Stimulated activated CD4-positive, alpha-beta T cell treated with anti-CD3 and anti-CD28 coated beads, Interleukin-4, amount 100 ng/mL, for 1 hour (primary cell): ENCODE measurements around the gene ROMO1.
A peak's percentile ranks its signal among the peaks of the same experiment; 100 is the strongest.
"Not testable (repeated sequence)": the region's sequence is repeated elsewhere in the genome, so short reads cannot be mapped to it uniquely, and the experiment has no call there.

ENCODE experiments used
- DNase-seq: peaks from one replicate; pipeline ENCODE4 v3.0.0-alpha.2; 2020

Gene ROMO1

DNA sequence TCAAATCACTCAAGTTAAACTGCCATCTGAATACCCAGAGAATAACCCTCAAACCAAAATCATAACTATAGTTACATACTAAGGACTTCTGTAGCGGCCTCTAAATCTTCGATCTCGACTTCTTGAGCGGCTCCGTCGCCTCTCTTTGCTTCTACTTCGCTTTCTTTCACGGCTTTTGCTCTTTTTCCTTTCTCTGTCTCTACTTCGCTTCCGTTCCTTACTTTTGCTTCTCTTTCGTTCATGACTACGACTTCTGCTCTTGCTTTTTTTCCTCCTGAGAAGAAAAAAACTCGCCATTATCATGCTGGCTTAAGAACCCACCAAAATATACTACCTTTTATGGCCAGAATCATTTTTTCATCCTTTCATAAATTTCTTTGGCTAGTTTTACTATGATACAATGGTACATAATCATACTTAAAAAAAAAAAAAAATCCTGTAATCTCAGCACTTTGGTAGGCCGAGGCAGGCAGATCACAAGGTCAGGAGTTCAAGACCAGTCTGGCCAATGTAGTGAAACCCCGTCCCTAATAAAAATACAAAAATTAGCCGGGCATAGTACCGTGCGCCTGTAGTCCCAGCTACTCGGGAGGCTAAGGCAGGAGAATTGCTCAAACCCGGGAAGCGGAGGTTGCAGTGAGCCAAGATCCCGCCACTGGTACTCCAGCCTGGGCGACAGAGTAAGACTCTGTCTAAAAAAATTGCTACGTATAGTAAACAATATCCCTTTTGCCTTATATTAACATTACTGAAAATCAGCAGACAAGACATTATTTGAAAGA is 32.8 kb downstream of the ROMO1 start:
- no peak for DNase-seq

DNA sequence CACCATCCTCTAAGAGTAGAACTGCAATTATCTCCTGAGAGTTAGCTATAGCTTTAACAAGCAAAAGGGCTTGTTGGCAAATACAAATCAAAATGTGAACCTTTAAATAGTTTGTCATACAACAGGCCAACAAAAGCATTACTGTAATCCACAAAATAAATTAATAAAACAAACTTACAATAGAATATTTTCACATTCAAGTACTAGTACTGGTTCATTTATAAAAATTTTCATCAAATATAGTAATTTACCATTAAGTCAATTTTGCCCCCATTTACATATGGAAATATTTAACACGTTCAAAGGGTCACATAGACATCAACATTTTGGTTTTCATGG is 33.4 kb downstream of the ROMO1 start:
- no peak for DNase-seq

DNA sequence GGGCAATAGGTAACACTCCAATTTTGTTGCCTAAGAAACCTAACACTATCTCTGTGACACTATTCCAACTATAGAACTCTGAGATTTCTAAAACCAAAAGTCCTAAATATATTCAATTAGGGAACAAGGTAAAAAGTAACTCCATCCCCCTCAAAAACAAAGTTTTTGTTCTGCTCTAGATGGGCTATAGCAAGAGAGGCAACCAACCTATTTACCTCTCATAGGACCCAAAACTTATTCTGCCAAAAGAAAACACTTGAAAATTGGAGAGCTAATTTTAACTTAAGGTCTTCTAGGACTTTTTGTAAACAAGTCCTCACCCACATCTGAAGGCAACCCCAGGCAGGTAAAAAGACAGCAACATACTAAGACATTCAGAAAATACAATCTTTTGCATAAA is 35.2 kb downstream of the ROMO1 start:
- DNase-seq, result no peak

DNA sequence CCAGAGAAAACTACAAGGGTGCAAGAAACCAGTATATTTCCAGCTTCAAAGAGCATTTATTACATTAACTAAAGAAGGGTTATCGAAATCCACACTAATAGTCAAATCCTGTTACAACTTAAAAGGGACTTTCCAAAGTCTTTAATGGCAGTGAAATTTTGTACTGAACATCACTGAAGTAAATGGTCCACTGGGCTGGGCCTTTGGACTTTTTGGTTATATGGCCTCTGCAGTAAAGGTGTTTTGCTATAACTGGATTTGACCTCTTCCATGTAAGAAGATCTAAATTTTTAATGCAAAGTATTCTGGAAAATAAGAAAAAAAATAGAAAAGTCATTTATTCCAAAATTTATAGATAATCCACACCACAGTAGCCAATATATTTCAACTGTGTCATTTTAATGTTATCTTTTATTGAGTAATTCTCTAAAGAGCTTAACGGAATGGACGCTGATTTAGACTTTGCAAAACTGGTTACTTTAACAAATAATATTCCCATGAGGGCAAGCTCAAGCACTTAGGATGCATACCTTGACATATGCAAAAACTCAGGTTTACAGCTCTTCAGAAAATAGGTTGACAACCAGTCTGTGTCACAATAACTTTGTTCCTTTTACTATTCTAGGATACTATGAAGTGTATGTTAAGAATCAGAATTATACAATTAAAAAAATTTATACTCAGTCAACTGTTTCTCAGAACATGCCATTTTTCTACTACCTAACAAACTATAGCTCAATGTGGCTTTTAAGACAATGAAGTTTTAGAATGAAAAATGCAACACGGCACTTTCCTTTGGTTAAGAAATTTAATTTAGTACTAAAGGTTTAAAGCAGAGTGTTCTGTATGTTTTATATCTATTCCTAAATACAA is 35.8 kb downstream of the ROMO1 start:
- no peak for DNase-seq

DNA sequence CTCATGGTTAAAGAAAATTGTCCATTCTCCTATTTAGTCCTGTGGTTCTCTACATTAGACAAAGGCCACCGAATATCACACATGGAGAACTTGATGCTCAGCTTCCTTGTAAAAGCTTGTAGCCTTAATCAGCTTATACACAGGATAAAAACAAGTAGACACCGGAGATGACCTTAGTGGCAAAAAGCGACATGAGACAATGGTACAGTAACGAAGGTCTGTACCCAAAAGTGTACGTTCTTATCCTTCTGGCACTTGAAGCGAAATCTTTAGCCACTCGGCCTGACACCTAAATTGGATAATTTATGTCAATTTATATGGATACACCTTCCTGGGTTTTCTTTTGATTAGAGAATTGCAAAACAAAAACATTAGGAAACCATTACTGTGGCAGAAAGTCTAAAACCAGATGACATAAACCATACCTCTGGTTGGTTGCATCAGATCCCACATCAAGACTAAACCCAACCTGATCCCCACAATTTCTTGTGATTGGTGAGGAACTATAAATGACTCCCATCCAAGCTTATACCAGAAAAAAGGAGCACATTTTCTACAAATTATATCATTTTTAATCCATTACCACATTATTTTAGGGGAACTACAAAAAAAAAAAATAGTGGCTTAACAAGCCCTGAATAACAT is 36.7 kb downstream of the ROMO1 start:
- no peak for DNase-seq

DNA sequence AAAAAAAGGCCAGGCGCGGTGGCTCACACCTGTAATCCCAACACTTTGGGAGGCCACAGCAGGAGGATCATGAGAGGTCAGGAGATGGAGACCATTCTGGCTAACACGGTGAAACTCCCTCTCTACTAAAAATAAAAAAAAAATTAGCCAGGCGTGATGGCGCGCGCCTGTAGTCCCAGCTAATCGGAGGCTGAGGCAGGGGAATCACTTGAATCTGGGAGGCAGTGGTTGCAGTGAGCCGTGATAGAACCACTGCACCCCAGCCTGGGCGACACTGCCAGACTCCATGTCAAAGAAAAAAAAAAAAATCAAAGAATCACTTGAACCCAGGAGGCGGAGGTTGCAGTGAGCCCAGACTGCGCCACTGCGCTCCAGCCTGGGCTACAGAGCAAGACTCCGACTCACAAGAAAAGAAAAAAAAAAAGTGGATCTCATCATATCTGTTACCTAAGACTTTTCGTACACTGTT is 38.7 kb downstream of the ROMO1 start:
- DNase-seq, result no peak

DNA sequence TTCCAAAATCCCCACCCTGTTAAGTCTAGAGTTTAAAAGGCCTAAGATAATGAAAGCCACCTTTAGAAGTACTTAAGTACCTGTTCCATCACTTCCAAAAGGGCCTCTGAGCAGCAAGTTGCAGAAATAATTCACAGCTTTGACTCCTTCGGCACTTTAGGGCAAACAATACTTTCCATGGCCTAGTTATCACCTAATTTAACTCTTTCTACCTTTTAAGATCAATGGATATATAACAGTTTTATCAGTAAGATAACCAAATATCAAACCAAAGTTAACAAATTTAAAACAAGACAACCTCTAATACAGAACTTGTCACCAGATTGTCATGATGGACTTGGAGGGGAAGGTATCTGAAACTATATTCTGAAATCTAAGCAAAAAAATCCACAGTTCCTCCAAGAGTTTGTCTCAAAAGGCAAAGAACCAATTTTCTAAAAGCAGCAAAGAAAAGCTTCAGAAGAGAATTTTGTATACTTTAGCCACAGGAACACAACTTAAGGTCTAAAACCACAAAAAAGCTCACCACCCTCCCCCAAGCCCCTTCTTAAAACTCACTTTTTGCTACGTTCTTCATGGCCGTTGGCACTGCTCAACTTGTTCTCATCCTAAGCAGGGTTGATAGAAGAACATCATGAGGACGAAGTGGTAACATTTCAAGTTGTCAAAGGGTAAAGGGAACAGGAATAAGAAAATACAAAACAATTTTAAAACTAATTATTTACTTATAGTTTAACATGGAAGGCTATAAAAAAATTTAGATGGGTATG is 39.4 kb downstream of the ROMO1 start:
- DNase-seq, result no peak

DNA sequence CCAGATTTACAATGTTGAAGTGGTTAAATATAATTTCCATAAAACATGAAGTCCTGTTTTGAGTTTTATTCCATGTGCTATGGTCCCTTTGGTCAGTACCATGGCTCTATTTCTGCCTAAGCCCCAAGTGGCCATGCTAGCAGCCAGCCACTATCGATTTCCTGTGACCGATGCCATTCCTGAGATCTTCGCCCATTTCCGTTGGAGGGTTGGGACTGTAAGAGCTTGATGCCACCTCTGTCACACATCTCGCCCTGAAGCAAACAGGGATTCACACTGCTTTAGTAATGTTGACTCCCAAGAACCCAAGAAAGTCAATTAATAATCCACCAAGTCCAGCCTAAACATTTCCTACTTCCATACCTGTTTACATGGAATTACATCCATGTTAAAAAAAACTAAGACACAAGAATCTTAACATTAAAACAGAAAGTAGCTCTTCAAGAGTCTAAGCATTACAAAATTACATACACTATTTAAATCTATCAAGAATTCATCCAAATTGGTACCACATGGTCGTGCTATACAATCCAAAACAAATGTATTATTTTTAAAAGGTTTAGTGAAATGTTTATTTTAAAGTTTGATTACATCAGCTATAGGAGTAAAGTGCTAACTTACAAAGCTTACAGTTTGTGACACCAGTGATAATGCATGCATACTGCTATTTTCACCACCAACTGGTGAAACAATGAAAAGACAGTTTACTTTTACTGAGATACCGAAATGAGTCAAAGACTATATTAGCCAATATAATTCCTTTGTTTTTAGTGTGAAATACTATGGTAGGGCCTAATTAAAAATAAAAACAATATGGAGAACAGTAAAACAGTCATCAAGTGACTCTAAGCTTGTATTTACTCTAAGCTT is 40.3 kb downstream of the ROMO1 start:
- no peak for DNase-seq

DNA sequence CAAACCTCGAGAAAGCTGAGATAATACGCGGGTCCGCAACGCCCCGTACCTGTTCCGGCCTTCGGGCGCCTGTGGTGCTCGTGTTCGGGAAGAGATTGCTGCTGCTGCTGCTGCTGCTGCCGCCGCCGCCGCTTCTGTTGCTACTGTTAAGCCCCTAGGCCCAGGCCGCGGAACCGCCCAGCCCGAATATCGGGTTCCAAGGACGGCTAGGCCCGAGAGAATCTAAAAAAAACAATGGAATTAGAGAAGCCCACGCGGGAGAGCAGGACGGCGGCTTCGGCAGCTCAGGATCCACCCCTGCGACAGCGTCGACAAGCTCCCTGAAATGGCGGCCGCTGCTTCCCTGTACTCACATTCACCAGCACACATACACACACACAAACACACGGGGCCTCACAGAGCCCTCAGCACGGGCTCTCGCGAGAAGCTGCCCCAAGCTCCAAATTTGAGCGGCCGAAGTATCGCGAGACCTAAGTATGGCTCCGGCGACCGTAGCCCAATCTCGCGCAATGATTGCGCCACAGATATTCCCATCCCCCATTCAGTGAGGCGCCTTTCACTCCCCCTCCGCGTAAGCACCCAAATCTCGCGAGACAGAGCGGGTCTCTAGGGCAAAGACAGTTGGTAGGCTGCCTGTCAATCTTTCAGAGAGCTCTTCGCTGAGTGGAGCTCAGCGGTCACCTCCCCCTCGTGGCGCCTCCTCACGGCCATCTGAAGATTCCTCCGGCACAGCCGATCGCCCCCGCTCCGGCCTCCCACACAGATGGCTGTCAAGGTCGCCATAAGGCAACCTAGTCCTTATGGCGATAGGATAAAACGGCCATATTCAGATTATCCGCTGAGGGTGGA is 42.9 kb downstream of the ROMO1 start, which contains the start of gene RBM39:
TSS of gene RBM39 (minus strand) at position 369 of the 849 bp plus-strand sequence. CDS start 1,386 bp downstream, outside the sequence.
- peak; percentile 97 for DNase-seq

DNA sequence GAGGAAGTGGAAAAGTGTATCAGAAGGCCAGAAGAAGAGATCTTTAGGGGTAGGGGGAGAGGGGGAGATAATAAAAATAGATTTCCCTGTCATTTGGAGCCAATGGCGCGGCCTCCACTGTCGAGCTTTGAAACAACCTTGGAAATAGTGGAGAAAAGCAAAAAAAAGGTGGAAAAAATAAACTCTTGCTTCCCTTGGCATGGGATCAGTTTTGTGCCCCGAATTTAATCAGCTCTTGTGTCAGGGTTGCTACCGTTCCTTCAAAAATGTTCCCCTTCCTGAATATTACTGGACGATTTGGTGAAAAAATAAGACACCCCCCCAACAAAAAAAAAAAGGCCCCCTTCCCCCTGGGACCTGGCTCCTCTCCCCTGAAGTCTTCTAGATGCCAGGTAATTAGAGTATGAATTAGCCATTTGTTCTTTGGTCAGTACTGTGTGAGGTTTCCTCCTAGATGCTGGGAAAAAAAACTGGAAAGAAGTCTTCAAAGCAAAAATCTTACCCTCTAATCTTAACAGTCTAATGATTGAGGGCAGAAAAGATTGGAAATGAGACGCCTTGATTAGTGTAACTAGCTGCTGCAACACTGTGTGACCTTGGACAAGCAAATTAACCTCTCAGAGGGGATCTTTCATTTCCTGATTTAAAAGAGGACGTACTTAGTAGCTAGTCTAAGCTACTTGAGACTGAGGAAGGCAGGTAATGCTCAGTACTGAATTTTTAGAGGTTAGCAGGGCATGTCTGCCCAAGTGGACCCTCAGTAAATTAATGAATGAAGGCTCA is 43.7 kb downstream of the ROMO1 start:
- no peak for DNase-seq

DNA sequence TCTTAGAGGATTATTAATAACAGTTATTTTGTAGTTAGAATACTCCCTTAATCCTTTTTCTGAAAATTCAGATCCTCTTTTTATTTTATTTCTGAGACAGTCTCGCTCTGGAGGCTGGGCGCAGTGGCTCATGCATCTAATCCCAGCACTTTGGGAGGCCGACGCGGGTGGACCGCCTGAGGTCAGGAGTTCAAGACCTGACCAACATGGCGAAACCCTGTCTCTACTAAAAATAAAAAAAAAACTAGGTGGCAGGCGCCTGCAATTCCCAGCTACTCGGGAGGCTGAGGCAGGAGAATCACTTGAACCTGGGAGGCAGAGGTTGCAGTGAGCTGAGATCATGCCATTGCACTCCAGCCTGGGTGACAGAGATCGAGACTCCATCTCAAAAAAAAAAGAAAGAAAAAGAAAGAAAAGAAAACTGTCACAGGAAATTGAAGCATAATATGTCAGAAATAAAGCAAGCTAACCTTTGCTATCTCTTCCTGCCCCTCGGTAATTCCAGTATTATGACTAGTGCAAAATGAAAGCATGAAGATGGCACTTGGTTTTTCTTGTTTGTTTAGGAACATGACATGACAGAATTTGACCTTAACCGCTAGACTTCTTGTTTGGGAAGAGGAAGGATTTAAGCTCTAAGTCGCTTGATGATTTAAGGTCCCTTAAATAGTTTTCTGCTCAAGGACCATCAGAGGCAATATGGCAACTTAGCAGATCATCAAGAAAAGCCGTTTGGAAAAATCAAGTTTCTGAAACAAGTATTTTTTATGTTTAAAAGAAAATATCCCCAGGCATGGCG is 44.7 kb downstream of the ROMO1 start:
- no peak for DNase-seq

DNA sequence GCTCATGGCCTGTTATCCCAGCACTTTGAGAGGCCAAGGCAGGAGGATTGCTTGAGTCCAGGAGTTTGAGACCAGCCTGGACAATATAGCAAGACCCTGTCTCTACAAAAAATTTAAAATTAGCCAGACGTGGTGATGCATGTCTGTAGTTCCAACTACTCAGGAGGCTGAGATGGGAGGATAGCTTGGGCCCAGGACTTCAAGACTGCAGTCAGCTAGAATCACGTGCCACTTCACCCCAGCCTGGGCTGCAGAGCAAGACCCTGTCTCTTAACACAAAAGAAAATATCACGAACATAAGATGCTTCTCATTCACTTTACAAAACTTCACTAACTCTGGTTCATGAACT is 45.3 kb downstream of the ROMO1 start:
- DNase-seq, result not testable (repeated sequence)
